GM21367 (cell line): ENCODE results near the gene MAN1C1.

Experiments
- ATAC-seq: cut with Tn5 transposase; IDR thresholded peaks from one replicate; pipeline ENCODE4 v1.9.1; 2021; ENCODE audit not compliant: unreplicated experiment

MAN1C1 gene

DNA sequence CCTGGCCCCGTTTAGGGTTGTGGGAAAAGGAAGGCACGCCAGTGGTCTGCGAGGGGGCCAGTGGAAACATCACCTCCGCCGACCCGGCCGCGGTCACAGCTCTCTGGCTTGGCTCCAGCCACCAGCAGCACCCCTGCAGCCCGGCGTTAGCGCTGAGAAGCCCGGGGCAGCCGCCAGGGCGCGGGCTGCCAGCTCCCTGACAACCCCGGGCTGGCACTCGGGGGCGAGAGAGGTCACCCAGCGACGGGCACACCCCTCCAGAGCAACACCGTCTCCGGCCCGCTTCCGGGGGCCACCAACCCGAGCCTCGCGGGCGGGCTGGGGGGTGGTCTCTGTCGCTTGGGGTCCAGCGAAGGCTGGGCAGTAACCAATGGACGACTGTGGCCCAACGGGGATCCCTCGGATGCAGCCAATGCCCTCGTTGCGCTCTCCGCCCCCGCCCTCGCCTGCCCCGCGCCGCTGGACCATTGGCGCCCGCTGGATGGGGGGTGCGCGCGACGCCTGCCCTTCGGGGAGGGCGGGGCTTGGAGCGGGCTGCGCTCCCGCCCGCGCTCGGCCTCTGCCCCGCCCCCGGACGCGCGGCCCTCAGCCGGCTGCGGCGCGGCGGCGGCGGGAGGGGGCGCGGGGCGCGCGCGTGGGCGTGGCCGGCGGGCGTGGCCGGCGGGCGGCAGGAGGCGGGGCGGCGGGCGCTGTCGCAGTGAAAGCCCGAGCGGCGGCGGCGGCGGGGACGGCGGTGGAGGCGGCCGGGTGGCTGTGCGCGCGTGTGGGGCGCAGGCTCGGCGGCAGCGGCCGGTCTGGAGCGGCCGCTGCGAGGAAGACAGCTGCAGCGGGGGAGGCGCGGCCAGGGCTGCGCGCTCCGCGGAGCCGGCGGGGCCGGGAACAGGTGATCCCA is at the start of gene MAN1C1:
Gene MAN1C1, plus strand, starts transcription at position 697 of the 892 bp plus-strand sequence. CDS start 1,007 bp downstream, outside the sequence.
- peak; percentile 47 for ATAC-seq

DNA sequence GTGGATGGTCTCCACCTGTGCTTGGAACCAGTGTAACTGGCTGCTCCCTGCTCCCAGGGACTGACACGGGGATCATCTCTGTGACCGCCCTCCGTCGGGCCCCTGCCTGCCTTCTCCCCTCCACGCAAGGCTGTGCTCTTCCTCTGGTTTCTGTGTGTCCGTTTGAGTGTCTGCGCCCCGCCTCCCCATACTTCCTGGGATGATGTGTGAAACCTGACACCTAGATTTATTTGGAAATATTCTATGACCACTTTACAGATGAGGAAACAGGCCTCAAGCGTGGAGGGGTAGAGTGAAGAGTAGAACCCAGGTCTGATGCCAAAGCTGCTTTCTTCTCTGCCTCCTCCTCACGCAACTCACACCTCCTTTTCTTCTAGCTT is 48.9 kb upstream of the MAN1C1 start:
- ATAC-seq, result no peak

DNA sequence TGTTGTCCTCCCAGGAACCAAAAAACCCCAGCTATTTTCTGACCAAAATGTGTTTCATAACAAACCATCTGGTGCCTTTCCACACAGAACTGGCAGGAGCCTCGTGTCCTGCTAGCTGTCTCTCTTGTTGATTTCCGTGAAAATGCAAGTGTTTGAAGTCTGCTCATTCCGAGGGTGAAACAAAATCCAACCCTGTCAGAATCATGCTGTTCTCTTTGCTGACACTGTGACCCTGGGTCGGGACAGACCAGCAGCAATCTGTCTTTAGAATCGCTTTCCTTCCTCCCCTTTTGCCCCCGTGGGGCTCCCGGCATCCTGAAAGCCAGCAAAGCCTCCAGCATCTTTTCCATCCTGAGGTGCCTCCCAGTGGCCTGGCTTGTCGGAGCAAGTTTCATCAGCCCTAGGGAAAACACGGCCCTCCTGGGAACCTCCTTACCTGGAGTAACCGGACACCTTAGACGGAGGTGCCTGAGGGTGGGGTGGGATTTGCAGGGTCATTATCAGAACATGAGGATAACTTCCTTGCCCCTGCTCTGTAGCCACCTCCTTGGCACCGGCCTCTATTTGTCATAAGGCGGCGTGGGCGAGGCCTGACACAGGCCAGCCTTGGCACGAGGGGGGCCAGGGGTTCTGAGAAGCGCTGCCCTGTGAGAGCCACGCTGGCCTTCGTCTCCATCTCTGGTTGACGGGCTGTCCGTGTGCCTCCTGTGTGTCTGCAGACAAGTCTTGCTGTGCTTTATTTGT is 48.3 kb upstream of the MAN1C1 start:
- ATAC-seq, result no peak

DNA sequence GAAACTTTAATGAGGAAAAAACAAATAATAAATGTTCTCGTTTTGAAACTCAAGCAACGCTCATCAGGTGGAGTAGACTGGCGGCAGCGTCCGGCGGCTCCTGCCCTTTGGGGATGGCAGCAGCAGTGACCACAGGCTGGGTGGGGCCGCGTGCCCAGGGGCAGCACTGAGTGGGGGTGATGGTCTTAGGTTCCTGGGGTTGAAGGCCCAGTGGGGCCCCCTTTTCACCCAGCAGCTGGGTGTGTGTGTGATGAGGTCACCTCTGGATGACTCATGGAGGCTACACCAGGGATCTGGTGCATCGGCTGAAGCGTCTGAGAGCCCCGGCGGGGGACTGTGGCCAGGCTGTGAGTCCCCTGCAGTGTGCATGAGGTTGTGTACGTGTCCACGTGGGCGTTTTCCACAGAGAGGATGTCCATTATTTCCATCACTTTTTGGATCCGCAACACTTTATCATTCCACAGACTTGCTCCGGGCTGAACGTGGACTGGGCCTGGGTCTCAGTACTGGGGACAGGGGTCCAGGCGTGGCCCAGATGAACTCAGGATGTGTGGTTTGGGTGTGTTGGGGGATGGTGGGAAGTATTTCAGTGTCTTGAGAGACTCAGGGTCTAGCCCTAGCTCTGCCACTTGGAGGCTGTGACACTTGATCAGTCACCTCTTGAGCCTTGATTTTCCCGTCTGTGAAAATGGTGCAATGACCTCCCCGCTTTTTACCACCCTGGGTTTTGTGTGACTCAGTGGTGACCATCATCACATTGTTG is 47.6 kb upstream of the MAN1C1 start:
- no peak for ATAC-seq

DNA sequence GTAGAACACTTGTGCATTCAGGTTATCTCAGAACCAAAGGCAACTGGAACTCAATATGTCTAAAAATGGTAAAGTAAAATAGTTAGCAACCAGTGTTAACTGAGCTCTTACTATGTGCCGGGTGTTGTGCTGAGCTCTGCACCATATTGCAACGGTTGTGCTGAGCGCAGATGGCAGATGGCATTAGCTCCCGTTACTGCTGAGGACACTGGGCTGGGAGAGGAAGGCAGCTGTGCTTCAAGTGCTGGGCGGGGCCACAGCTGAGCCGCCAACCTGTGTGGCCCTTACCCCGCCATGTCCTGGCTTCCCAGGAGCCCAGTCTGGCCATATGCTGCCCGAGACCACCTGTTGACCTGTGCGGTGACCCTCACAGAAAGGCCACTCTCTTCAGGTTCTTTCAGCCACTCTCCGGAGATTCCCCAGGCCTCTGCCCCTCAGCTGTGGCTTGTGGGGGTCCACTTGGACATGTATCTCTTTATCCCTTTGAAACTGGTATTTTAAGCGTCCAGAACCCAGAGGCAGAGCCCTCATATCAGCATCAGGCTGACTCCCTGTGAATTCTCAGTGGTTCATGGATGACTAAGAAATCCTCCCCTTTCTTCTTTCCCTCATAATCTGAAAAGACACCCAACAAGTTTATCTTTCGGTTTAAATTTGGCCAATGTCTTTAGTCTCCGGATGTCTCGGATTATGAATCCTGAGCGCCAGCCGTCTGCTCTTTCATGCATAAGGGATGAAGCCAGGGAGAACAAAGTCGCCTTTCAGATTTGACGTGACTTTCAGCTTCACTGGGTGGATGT is 46.8 kb upstream of the MAN1C1 start:
- ATAC-seq, result no peak

DNA sequence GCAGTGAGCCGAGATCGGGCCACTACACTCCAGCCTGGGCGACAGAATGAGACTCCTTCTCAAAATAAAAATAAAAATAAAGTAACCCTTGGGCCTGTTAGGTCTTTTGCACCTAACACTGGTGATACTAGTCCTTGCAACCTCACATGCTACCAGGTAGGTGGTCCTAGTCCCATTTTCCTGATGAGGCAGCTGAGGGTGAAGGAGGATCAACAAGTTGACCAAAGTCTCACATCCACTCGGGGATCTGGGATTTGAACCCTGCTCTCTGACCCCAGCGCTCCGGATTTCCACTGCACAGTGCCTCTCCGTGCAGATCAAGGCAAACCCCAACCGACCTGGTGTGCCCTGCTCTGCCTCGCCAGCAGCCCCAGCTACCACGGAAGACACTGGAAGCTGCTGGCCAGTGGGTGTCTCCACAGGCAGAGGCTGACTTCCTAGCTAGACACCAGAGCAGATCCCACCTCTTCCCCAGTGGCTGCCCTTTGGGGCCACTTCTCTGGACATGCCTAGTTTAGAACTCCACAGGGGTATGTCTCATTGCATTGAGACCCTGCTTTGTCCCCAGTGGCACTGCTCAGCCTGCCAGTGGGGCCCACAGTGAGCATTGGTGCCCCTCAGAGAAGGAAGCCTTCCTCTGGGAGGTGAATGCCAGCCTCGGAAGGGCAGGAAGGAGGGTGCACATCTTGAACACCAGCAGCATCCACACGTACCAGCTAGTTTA is 45.6 kb upstream of the MAN1C1 start:
- no peak for ATAC-seq

DNA sequence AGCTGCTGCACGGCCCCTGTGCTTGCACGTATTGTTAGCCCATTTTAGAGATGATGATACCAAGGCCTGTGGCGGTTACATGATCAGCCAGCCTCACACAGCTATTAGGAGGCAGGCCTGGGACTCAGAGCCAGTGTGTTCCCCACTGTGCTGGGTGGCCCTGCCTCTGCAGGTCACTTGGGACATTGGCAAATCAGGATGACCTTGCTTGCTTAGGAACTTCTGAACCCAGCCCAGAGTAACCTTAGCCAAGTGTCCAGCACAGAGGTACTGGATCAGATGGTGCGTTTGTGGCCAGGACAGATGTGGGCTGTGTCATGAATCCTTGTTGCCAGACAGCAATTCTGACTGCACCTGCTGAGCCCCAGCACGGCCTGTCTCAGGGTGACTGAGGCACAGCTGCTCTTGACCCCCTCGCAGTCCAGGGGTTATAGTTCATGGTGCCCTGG is 45.0 kb upstream of the MAN1C1 start:
- no peak for ATAC-seq

DNA sequence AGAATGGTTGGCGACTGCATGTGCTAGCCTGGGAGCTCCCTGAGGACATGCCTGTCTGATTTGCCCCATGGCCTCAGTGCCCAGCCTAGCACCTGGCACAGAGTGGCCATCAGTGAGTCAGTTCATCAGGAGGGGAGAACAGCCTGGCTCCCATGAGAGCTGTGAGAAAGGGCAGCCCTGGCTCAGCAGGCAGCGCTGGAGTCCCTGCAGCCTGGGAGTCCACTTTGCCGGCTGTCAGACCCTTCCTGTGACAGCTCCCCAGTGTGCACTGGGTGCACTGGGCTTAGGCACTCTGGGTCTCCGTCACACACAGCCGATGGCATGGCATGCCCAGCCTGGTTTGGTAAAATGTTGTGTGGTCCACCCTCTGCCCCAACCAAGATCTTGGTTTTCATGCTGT is 44.5 kb upstream of the MAN1C1 start:
- ATAC-seq, result no peak

DNA sequence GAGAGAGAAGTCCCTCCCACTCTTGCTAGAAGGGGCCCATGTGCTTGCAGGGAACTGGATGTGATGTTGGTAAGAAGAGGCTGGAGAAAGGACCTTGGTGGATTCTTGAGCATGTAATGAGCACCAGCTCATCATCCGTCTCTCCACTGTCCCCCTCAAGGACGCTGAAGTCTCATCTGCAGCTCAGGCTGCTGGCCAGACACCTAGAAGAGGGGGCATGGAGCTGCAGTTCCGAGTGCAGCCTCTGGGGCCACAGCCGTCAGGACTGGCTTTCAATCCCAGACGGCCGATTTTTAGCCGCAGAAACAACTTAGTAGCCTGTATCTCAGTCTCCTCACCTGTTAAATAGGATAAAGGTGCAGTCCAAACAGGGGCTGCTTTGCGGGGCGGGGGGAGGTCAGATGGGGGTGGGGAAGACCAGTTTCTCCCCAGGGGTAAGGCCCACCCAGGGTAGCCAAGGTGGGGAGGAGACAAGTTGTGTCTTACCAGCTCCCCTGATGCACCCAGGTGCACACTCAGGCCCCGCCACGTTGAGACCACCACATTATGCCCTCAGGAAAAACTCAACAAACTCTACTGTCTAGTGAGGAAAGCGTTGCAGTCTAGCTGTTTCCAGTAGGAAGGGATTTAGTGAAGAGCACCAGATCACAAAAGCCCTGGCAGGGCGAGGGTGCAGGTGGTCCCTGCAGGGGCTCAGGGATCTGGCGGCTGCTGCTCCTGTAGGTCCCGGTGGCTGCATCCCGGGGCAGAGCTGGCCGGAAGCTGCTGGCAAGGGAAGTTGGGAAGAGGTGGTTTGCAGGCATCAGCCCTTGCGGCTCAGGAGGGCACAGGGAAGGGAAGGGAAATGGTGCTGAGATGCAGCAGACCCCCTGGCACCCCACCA is 43.6 kb upstream of the MAN1C1 start:
- no peak for ATAC-seq

DNA sequence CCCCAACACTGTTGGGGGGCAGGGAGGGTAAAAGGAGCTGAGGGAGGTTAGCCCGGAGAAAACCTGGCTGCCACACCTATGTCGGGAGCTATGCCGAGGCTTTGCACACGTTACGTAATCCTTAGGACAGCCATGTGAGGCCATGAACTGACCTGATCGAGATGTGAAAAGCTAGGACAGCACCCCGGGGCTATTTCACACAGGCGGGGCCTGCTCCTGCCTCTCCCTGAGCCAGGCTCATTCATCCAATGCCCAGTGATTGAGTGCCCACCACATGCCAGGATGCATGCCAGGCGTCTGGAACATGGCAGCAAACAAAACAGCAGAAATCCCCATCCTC is 43.0 kb upstream of the MAN1C1 start:
- no peak for ATAC-seq

DNA sequence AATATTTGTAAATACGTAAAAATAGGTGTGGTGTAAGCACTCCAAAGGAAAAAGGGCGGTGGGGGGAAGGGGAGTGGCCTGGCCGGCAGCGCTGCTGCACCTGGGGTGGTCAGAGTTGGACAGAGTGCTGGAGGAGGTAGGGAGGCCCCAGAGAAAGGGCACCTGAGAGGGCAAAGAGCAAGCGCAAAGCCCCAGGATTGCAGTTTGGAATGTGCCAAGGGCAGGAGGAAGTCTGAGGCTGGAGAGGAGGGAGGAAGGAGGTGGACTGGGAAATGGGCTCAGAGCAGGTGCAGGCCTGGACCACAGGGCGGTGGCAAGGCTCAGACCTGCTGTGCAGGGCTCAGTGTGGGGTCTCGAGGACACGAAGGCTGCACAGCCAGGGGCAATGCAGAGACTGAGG is 42.6 kb upstream of the MAN1C1 start:
- no peak for ATAC-seq

DNA sequence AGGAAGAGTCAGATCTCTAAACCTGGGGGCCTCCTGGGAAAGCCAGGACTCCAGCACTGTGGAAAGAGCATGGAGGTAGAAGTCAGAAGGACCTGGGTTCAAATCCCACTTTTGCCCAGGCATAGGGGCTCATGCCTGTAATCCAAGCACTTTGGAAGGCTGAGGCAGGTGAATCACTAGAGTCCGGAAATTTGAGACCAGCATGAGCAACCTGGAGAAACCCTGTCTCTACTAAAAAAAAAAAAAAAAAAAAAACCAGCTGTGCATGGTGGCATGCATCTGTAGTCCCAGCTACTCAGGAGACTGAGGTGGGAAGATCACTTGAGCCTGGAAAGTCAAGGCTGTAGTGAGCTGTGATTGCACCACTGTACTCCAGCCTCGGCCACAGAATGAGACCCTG is 41.4 kb upstream of the MAN1C1 start:
- no peak for ATAC-seq

DNA sequence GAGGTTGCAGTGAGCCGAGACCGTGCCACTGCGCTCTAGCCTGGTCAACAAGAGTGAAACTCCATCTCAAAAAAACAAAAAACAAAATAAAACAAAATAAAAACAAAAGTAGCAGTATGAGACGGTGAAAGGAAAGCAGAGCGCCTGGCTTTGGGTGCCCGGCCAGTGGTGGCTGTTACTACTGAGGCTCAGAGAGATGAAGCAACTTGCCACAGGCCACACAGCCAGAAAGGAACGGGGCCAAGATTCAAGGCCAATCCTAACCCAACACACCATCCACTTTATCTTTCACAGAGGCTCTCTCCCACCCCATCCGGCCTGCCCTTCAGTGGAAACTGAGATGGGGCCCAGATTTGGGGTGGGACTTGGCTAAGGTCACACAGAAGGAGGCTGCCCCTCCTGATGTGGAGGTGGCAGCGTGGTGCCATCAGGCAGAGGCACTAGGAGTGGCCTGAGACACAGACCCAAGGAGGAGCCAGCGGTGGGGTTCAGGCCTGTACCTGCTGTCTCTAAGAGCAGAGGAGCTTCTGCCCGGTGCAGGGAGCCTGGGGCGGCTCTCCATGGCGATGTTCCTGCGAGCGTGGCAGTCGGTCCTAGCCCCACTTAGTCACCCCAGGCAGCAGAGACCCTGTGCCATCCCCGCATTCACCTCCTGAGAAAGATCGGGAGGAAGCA is 40.0 kb upstream of the MAN1C1 start:
- no peak for ATAC-seq

DNA sequence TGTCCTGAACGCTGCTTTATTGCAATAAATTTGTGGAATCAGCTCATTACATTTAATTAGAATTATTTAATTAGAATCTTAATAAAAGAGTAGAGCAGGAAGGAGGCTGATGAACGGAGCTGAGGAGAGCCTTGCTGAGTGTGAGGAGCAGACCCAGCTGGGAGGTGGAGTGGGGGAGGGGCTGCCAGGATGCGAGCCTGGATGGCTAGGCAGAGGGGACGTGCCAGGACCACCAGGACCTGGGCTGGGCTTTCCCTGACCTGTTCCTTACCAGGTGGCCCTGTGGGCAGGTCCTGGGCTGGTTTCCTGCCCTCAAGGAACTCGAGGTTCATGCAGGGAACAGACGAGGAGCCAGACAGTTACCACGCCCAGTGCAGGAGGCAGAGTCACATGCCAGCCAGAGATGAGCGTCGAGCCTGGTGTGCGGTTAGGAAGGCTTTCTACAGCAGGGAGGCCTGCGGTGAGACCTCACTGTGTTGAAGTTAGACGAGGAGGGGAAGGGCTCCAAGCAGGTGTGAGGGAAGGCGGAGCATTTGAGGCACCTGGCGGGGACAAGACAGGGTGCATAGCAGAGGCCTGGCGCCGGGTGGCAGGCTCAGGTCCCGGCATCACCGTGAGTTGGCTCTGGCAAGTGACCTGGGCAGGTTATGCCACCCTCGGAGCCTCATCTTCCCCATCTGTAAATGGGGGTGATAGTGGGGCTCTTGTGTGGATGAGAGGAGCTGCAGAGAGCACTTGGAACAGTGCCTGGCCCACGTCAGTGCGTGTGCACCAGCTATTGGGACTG is 39.3 kb upstream of the MAN1C1 start:
- ATAC-seq, result no peak

DNA sequence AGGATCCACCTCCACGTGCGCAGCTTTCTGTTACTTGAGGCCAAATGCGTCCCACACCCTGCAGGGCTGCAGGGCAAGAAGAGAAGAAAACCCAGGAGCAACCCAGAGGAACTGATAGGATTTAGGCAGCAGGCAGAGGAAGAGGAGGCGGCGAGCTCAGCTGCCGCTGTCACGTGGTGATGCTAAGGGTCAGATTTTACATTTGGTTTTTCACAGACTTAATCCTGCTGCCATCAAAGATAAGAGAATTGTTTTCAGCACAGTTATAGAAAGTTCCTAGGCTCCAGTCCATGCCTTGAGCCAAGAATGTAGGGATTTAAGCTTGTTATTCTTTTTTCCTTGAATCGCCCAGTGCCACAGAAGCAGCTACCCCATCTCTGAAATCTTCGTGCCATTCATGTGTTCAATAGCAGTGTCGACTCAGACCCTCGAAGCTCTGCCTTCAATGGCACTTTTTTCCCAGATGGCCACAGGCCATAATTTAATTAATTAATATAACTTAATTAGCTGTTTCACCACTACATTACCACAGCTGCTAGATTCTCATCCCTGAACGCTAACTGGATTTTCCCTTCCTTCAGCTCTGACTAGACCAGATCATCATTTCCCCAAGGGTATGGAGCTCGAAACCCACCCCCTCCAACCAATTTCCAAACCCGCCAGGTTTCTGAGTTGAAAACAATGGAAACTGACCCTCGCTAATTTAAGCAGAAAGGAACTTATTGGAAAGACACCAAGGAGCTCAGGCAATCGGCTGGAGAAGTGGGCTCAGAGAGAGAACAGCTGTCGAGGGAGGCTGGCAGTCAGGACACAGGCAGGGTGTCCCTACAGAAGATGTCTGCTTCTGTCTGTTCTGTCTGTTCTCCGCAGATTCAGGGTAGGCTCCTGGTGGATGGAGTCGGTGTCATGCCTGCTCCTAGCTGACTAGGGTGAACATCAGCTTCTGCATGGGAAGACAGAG is 37.0 kb upstream of the MAN1C1 start:
- no peak for ATAC-seq

DNA sequence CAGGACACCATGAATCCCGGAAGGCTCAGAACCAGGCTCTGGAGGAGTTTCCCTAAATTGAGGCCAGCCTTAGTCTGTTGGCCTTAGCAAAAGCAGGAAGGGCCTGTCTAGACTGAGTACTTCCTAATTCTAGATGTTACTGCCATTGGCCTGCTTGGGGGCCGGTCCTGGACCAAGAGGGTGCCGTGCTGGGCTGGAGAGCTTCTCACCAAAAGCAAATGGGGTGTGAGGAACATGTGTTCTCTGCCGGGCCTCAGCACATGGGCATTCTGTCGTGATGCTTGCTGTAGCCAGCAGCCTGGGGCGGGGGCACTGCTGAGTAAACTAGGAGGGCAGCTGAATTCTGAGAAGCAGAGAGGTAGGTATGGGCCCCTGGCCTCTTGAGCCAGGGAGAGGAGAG is 35.7 kb upstream of the MAN1C1 start:
- no peak for ATAC-seq

DNA sequence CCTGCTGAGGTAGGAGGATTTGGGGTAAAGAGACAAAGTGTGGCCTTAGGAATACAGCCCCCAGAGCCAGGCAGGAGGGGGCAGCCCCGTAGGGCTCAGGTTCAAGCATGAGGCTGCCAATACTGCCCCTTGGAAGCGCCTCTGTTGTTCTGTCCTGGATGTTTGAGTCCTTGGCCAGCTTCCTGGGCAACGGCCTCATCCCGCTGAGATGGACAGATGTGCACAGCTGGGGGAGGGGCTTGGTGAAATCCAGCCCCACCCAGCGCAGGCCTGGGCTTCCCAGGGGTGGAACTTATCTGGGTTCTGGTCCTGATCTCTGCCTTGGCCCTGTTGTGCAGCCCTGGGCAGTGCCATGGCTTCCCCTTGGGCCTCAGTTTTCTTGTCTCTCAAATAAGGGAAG is 34.8 kb upstream of the MAN1C1 start:
- ATAC-seq, result no peak
